ENCODE results near the gene COX6B2.
A peak's percentile ranks its signal among the peaks of the same experiment; 100 is the strongest.
"Not testable (repeated sequence)": the region's sequence is repeated elsewhere in the genome, so short reads cannot be mapped to it uniquely, and the experiment has no call there.

COX6B2 gene

GRCh38 chr19:55341595-55342531 is 12.7 kb downstream of the COX6B2 start:
- no peak for DNase-seq

GRCh38 chr19:55341171-55341588 is 13.3 kb downstream of the COX6B2 start:
- peak; percentile 74 for DNase-seq

GRCh38 chr19:55340784-55341147 is 13.8 kb downstream of the COX6B2 start:
- DNase-seq, result peak; percentile 63

- DNase-seq, result no peak
These were observed 14.4 kb downstream of the COX6B2 start for GRCh38 chr19:55339889-55340783.

GRCh38 chr19:55339105-55339888 is 15.2 kb downstream of the COX6B2 start, which contains the start of gene KMT5C:
Gene KMT5C, plus strand, starts transcription at chr19:55339876. Its CDS starts 2,061 bp downstream, at chr19:55341937.
- DNase-seq, result peak; percentile 100

GRCh38 chr19:55336101-55336500 is 18.4 kb downstream of the COX6B2 start:
- DNase-seq, result no peak

GRCh38 chr19:55333870-55334269 is 20.6 kb downstream of the COX6B2 start:
- DNase-seq, result no peak

GRCh38 chr19:55329791-55330190 is 24.7 kb downstream of the COX6B2 start:
- DNase-seq, result not testable (repeated sequence)

- DNase-seq, result not testable (repeated sequence)
These were observed 25.7 kb downstream of the COX6B2 start for GRCh38 chr19:55328774-55329318.

- no peak for DNase-seq
These were observed 29.3 kb downstream of the COX6B2 start, which contains the start of gene TMEM150B for GRCh38 chr19:55325172-55325571. Gene TMEM150B, minus strand, starts transcription at chr19:55325341. Its CDS starts 4,305 bp downstream, at chr19:55321036.

- DNase-seq, result no peak
These were observed 29.9 kb downstream of the COX6B2 start for GRCh38 chr19:55324662-55325061.

GRCh38 chr19:55322204-55322885 is 32.2 kb downstream of the COX6B2 start:
- no peak for DNase-seq

GRCh38 chr19:55321466-55322137 is 32.9 kb downstream of the COX6B2 start:
- no peak for DNase-seq

GRCh38 chr19:55320844-55321419 is 33.6 kb downstream of the COX6B2 start:
- DNase-seq, result no peak

GRCh38 chr19:55319785-55320184 is 34.7 kb downstream of the COX6B2 start:
- no peak for DNase-seq

GRCh38 chr19:55316646-55317045 is 37.9 kb downstream of the COX6B2 start:
- no peak for DNase-seq

- no peak for DNase-seq
These were observed 38.5 kb downstream of the COX6B2 start for GRCh38 chr19:55315956-55316525.

GRCh38 chr19:55314396-55314795 is 40.1 kb downstream of the COX6B2 start:
- DNase-seq, result no peak

GRCh38 chr19:55312621-55313512 is 41.7 kb downstream of the COX6B2 start:
- no peak for DNase-seq
